B cell (primary cell): ENCODE data around the gene OR6C74.

Source experiments
- EZH2 ChIP-seq: IDR thresholded peaks from 2 replicates; pipeline ENCODE4 v1.6.1; 2012; ENCODE audit warnings: borderline replicate concordance, low read depth, mild to moderate bottlenecking, moderate library complexity, low read length; ENCODE audit not compliant: insufficient read depth, poor library complexity, severe bottlenecking
- TF ChIP-seq, protein P1 (sequence below): fragments of 200-600 bp; IDR thresholded peaks from one replicate; pipeline ENCODE4 v1.8.0; 2022; ENCODE audit warnings: antibody characterized with exemption, mild to moderate bottlenecking

GRCh38 chr12:55258303-55258702 is 13.9 kb downstream of the OR6C74 start:
- TF ChIP-seq, protein P1, sequence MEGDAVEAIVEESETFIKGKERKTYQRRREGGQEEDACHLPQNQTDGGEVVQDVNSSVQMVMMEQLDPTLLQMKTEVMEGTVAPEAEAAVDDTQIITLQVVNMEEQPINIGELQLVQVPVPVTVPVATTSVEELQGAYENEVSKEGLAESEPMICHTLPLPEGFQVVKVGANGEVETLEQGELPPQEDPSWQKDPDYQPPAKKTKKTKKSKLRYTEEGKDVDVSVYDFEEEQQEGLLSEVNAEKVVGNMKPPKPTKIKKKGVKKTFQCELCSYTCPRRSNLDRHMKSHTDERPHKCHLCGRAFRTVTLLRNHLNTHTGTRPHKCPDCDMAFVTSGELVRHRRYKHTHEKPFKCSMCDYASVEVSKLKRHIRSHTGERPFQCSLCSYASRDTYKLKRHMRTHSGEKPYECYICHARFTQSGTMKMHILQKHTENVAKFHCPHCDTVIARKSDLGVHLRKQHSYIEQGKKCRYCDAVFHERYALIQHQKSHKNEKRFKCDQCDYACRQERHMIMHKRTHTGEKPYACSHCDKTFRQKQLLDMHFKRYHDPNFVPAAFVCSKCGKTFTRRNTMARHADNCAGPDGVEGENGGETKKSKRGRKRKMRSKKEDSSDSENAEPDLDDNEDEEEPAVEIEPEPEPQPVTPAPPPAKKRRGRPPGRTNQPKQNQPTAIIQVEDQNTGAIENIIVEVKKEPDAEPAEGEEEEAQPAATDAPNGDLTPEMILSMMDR, result no peak
- no peak for TF ChIP-seq EZH2
